ENCODE data around the gene RAB26. TPM values are rescaled to one million over a fixed set of nuclear protein-coding genes. Genes with fewer than 3 reads are reported as not detected.
"Not testable (repeated sequence)": the region's sequence is repeated elsewhere in the genome, so short reads cannot be mapped to it uniquely, and the experiment has no call there.

RAB26 gene
- total and polyA plus RNA-seq, 2 experiments from 2014 or later: 0.71 TPM; not detected in 1

DNA sequence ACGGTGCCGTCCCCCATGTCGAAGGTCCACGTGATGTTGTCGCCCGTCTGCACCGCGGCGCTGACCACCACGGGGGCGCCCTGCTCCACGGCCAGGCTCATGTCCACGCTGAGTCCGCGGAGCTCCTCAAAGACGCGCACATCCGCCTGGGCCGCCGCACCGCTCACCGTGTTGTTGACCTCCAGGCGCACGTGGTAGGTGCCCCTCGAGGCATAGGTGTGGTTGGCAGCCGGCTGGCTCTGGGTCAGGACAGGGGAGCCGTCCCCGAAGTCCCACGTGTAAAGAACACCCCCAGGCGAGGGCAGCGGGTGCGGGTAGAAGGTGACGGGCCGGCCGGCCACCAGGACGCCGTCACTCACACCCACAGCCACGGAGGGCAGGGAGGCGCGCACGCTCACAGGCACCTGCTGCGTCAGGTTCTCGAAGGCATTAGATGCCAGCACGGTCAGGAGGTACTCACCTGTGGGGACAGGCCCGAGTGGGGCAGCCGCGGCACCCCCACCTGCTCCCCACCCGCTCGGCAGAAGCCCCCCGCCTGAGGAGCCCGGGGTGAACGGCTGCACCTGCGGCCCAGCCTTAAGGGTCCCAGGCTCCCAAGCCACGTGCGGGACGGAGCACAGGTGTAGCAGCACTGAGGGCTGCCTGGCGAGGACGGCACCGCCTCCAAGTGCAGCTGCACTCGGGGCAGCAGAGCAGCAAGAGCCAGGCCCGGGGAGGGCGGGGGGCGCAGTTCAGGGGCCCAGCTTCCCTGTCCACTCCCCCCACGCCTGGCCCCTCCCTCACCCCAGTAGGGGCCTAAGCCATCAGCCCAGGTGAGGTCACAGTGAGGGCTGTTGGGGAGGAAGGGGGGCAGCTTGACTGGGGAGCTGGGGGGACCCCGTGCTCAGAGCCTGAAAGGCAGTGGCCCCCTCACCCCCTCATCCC is 36.8 kb upstream of the RAB26 start:
- H3K4me3 ChIP-seq; H3K4me1 ChIP-seq (ENCODE audit: insufficient read depth); in situ Hi-C loops (cut with MboI); H3F3A ChIP-seq (ENCODE audit: insufficient read depth); DNase-seq; H3K9ac ChIP-seq; H3K4me2 ChIP-seq (ENCODE audit: unreplicated experiment); H3K9me2 ChIP-seq (ENCODE audit: insufficient read depth); H3K9me3 ChIP-seq (ENCODE audit: low read depth); H3K27me3 ChIP-seq (replicated peaks; ENCODE audit: insufficient read depth); H2AFZ ChIP-seq; H4K20me1 ChIP-seq (ENCODE audit: insufficient read depth); H3K27ac ChIP-seq; H3K36me3 ChIP-seq (ENCODE audit: low read depth): not testable (repeated sequence)
- WGBS, 2 experiments (ENCODE audit: low coverage in 1 of 2, low lambda C conversion rate in 2 of 2, missing lambda C conversion rate in 2 of 2): 95 to 97% methylated on average over 56 to 58 of the region's 65 CpGs
- peaks cover 39% of the 10 kb centered on the region for H3K79me2 ChIP-seq (ENCODE audit: insufficient read depth)

DNA sequence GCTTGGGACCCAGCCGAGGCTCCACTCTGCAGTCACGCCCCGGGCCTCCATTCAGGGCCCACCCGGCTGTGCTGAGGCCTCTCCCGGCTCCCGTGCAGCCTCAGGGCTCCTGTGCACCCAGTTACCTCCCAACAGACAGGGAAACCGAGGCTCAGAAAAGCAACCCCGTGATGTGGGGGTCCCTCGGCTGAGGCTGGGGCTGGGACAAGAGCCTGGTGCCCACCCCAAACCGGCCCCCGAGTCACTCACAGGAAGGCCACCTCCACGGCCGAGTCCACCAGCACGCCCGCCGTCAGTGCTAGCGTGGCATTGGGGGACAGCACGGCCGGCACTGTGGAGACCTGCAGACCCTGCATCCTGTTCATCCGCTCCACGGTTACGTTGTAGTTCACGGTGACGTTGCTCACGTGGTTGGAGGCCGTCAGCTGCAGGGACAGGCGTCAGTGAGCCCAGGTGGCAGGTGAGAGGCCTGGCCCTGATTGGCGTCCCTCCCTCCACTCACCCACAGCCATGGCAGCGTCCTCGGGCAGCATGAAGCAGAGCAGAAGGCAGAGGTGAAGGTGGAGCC is 35.8 kb upstream of the RAB26 start:
- H3K4me2 ChIP-seq (ENCODE audit: unreplicated experiment); H3K4me1 ChIP-seq (ENCODE audit: insufficient read depth); H2AFZ ChIP-seq; H3K9me3 ChIP-seq (ENCODE audit: low read depth); H3K9me2 ChIP-seq (ENCODE audit: insufficient read depth); H3K9ac ChIP-seq; H3K4me3 ChIP-seq; H3K36me3 ChIP-seq (ENCODE audit: low read depth); DNase-seq; H3K27ac ChIP-seq; H3F3A ChIP-seq (ENCODE audit: insufficient read depth); H4K20me1 ChIP-seq (ENCODE audit: insufficient read depth); H3K27me3 ChIP-seq (replicated peaks; ENCODE audit: insufficient read depth); in situ Hi-C loops (cut with MboI): not testable (repeated sequence)
- H3K79me2 ChIP-seq (ENCODE audit: insufficient read depth): peaks cover 47% of the 10 kb centered on the region
- WGBS, 2 experiments (ENCODE audit: low coverage in 1 of 2, low lambda C conversion rate in 2 of 2, missing lambda C conversion rate in 2 of 2): 79 to 85% methylated on average over 16 to 26 of the region's 30 CpGs

GRCh38 chr16:2114225-2114624 is 34.2 kb upstream of the RAB26 start:
- H3K4me3 ChIP-seq; H3K27ac ChIP-seq; H3K9me3 ChIP-seq (ENCODE audit: low read depth); H3F3A ChIP-seq (ENCODE audit: insufficient read depth); H3K27me3 ChIP-seq (replicated peaks; ENCODE audit: insufficient read depth); H3K4me1 ChIP-seq (ENCODE audit: insufficient read depth); DNase-seq; H3K9ac ChIP-seq; H4K20me1 ChIP-seq (ENCODE audit: insufficient read depth); H2AFZ ChIP-seq; H3K9me2 ChIP-seq (ENCODE audit: insufficient read depth); in situ Hi-C loops (cut with MboI); H3K36me3 ChIP-seq (ENCODE audit: low read depth); H3K4me2 ChIP-seq (ENCODE audit: unreplicated experiment): not testable (repeated sequence)
- peaks cover 57% of the 10 kb centered on the region for H3K79me2 ChIP-seq (ENCODE audit: insufficient read depth)
- WGBS, 2 experiments (ENCODE audit: low coverage in 1 of 2, low lambda C conversion rate in 2 of 2, missing lambda C conversion rate in 2 of 2): 89 to 91% methylated on average over 18 to 26 of the region's 26 CpGs

GRCh38 chr16:2114885-2115590 is 33.4 kb upstream of the RAB26 start:
- H3K9me3 ChIP-seq (ENCODE audit: low read depth); H3K27me3 ChIP-seq (replicated peaks; ENCODE audit: insufficient read depth); in situ Hi-C loops (cut with MboI); H3K4me2 ChIP-seq (ENCODE audit: unreplicated experiment); H3K36me3 ChIP-seq (ENCODE audit: low read depth); H3K27ac ChIP-seq; H3K9ac ChIP-seq; H4K20me1 ChIP-seq (ENCODE audit: insufficient read depth); DNase-seq; H3F3A ChIP-seq (ENCODE audit: insufficient read depth); H2AFZ ChIP-seq; H3K4me1 ChIP-seq (ENCODE audit: insufficient read depth); H3K4me3 ChIP-seq; H3K9me2 ChIP-seq (ENCODE audit: insufficient read depth): not testable (repeated sequence)
- peaks cover 65% of the 10 kb centered on the region for H3K79me2 ChIP-seq (ENCODE audit: insufficient read depth)
- WGBS, 2 experiments (ENCODE audit: low coverage in 1 of 2, low lambda C conversion rate in 2 of 2, missing lambda C conversion rate in 2 of 2): 90 to 91% methylated on average over 21 to 31 of the region's 34 CpGs

DNA sequence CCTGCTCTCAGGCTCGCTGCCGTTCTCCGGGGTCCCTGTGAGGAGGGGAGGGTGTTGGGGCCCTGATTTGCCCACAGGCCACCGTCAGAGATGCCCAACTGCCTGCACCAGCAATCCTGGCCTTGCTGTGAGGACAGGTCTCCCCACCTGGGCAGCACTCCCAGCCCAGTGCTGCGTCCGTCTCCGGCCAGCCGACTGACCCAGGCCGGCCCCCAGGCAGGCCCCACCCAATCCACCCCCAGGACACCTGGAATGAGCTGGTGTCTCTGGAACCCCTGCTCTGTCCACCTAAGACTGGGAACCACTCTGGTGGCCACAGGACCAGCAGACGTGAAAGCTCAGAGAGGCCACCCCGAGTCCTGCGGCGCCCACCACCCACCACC is 32.8 kb upstream of the RAB26 start:
- Histone ChIP-seq H3K4me3 (no peak overlapping the region), H3K9me3 (ENCODE audit: low read depth) (no peaks in the 10 kb centered on the region), H3K4me2 (ENCODE audit: unreplicated experiment) (no peak overlapping the region), H3K79me2 (ENCODE audit: insufficient read depth) (peaks cover 70% of the 10 kb centered on the region), H3F3A (ENCODE audit: insufficient read depth) (0 out of 2 replicates have a peak, but pooled peaks cover 4% of the 10 kb centered on the region), H3K4me1 (ENCODE audit: insufficient read depth) (no peaks in the 10 kb centered on the region), H4K20me1 (ENCODE audit: insufficient read depth) (no peaks in the 10 kb centered on the region), H3K27ac (no peak overlapping the region), H2AFZ (no peak overlapping the region), H3K36me3 (ENCODE audit: low read depth) (no peaks in the 10 kb centered on the region), H3K27me3 (replicated peaks; ENCODE audit: insufficient read depth) (no peaks in the 10 kb centered on the region), H3K9ac (no peak overlapping the region), H3K9me2 (ENCODE audit: insufficient read depth) (no peaks in the 10 kb centered on the region)
- TF ChIP-seq EZH2phosphoT487 (IDR thresholded peaks at IDR 0.05; ENCODE audit: insufficient read depth, low read depth) (no peak), EZH2 (IDR thresholded peaks at IDR 0.05; ENCODE audit: insufficient read depth, poor library complexity, severe bottlenecking) (no peak)
- 99 to 100% methylated on average over 3 to 10 of the region's 13 CpGs for WGBS, 2 experiments (ENCODE audit: low coverage in 1 of 2, low lambda C conversion rate in 2 of 2, missing lambda C conversion rate in 2 of 2)
- no peak for DNase-seq
- in situ Hi-C loops (cut with MboI): no loop called here

DNA sequence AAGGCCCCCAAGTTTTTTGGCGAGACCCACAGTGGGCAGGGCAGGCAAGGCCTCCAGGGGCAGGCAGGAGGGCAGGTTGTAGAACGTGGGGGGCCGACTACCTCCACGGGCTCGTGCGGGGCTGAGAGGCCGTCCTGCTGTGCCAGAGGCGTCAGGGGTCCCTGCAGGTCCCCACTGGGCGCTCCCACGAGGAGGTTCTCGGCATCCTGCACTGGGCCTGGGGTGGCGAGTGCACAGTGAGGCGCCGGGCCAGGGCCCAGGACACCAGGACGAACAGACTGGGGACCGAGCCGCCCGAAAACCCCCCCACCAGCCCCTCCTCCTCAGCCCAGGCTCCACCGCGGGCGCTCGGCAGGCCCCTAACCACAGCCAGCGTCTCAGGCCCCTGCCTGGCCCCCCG is 32.0 kb upstream of the RAB26 start:
- H3K9ac ChIP-seq; H3K27me3 ChIP-seq (replicated peaks; ENCODE audit: insufficient read depth); H4K20me1 ChIP-seq (ENCODE audit: insufficient read depth); H3K27ac ChIP-seq; DNase-seq; H3K4me1 ChIP-seq (ENCODE audit: insufficient read depth); in situ Hi-C loops (cut with MboI); H3K9me2 ChIP-seq (ENCODE audit: insufficient read depth); H3K4me3 ChIP-seq; H3F3A ChIP-seq (ENCODE audit: insufficient read depth); H3K4me2 ChIP-seq (ENCODE audit: unreplicated experiment); H2AFZ ChIP-seq; H3K36me3 ChIP-seq (ENCODE audit: low read depth); H3K9me3 ChIP-seq (ENCODE audit: low read depth): not testable (repeated sequence)
- peaks cover 79% of the 10 kb centered on the region for H3K79me2 ChIP-seq (ENCODE audit: insufficient read depth)
- 84 to 90% methylated on average over 9 to 17 of the region's 24 CpGs for WGBS, 2 experiments (ENCODE audit: low coverage in 1 of 2, low lambda C conversion rate in 2 of 2, missing lambda C conversion rate in 2 of 2)

DNA sequence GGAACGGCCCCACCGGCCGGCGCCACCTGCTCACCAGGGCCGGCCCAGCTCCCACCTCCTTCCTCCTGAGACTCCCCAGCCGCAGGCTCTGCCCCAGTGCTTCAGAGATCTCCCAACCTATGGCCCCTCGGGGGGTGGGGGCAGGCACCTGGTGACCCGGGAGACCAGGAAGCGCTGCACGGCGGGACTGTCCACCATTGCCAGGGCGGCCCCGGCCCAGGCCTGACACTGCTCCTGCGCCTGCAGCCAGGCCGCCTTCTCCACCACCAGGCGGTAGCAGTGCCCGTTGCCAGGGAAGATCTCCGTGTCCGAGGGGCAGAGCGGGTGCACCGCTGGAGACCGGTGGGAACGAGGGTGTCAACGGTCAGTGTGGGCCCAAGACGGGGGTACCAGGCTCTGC is 31.1 kb upstream of the RAB26 start:
- H2AFZ ChIP-seq; H3K9ac ChIP-seq; H3K9me2 ChIP-seq (ENCODE audit: insufficient read depth); H3K9me3 ChIP-seq (ENCODE audit: low read depth); H3K36me3 ChIP-seq (ENCODE audit: low read depth); in situ Hi-C loops (cut with MboI); H3F3A ChIP-seq (ENCODE audit: insufficient read depth); H4K20me1 ChIP-seq (ENCODE audit: insufficient read depth); H3K4me1 ChIP-seq (ENCODE audit: insufficient read depth); DNase-seq; H3K4me2 ChIP-seq (ENCODE audit: unreplicated experiment); H3K27ac ChIP-seq; H3K27me3 ChIP-seq (replicated peaks; ENCODE audit: insufficient read depth); H3K4me3 ChIP-seq: not testable (repeated sequence)
- peaks cover 84% of the 10 kb centered on the region for H3K79me2 ChIP-seq (ENCODE audit: insufficient read depth)
- WGBS, 2 experiments (ENCODE audit: low coverage in 1 of 2, low lambda C conversion rate in 2 of 2, missing lambda C conversion rate in 2 of 2): 94 to 97% methylated on average over 6 to 25 of the region's 25 CpGs
